Muscle of leg (tissue), 11 donors: Measurements from ENCODE around the gene EME2. TPM values are rescaled to one million over a fixed set of nuclear protein-coding genes. Genes with fewer than 3 reads are reported as not detected.

Source experiments
- DNase-seq: peaks from one replicate; pipeline ENCODE4 v3.0.0; 2013
- H3K27ac ChIP-seq: one replicate; pipeline ENCODE4 v1.5.1; 2013; ENCODE audit warnings: mild to moderate bottlenecking, low read length, control low read depth
- H3K27me3 ChIP-seq: one replicate; pipeline ENCODE4 v1.6.1; 2013; ENCODE audit warnings: low read length; ENCODE audit not compliant: control insufficient read depth, insufficient read depth
- H3K36me3 ChIP-seq: one replicate; pipeline ENCODE4 v1.6.1; 2013; ENCODE audit warnings: low read length; ENCODE audit not compliant: control insufficient read depth, insufficient read depth
- H3K4me1 ChIP-seq: one replicate; pipeline ENCODE4 v1.6.1; 2013; ENCODE audit warnings: low read length; ENCODE audit not compliant: control insufficient read depth, insufficient read depth
- H3K4me3 ChIP-seq: one replicate; pipeline ENCODE4 v1.5.1; 2013; ENCODE audit warnings: low read length, control low read depth
- H3K9me3 ChIP-seq: replicated peaks from 2 replicates; pipeline ENCODE4 v1.6.1; 2013; ENCODE audit warnings: low read depth, low read length; ENCODE audit not compliant: control insufficient read depth
- WGBS: methylation state at CpG from one replicate; pipeline ENCODE4 v1.1.5; 2013; ENCODE audit warnings: missing lambda C conversion rate; ENCODE audit not compliant: insufficient coverage; 5-methylcytosine and 5-hydroxymethylcytosine counted together
- polyA plus RNA-seq, 8 donors: library from polyadenylated mRNA; unstranded; fragments of 120-200 nt; gene quantifications; one replicate each; pipeline versions ENCODE4 v1.2.1 to v1.2.3, GENCODE V29; 2013; ENCODE audit warnings: inconsistent platforms in 1 of 8, low replicate concordance in 1 of 8; ENCODE audit not compliant: insufficient read length in 8 of 8, insufficient read depth in 1 of 8
- total RNA-seq: library from RNA; stranded (reverse); fragments of 120-200 nt; gene quantifications from one replicate; pipeline ENCODE4 v1.2.4, GENCODE V29; 2013

EME2 gene
- total and polyA plus RNA-seq, 9 donors, result 4.0 to 9.7 (median 6.9) TPM

DNA sequence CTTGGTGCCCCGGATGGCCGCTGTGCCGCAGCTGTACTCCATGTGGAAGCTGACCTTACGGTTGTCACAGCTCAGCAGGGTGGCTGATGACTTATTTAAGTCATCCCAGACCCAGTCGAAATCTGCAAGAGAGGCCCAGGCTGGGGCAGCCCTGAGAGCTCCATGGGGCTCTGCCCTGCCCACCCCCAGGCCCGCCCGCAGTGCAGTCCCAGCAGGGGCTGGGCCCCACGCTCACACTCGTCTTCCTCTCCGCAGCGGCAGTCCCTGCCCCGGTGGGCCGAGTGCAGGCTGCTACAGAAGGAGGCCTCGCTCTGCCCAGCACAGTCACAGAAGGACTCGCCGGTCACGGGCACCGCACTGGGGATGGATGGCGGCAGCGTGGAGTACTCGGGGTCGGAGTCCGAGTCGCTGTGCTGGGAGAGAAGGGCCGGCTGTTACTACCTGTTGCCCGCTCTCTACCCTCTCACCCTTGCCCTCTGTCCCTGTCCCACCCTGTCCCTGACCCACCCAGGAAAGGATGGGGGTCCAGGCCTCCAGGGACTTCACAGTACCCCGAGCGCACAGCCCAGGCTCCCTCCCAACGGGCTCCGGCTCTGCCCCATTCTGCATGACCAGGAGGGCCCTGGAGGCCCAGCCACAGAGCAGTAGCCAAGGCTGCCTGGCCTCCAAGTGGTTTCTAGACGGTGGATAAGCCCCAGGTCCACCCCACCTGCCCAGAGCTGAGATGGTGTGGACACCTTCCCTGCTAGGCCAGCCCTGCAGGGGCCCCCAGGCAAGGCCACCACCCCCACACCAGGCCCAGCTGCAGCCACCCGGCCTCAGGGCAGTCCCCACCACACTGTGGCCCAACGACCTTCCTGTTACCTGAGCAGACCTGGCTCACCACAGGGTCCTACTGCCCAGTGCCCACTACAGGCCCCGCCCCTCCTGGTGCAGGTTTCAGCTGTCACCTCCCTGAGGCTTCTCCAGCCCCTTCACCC, 5.9 kb downstream of the EME2 start:
- H3K36me3 ChIP-seq, result peaks cover 61% of the 10 kb centered on the region
- no peaks in the 10 kb centered on the region for H3K27me3 ChIP-seq
- no peak overlapping the region for H3K27ac ChIP-seq
- 76% methylated on average over 29 of the region's 34 CpGs for WGBS
- no peak overlapping the region for H3K4me3 ChIP-seq
- no peak for DNase-seq
- H3K4me1 ChIP-seq, result peaks cover 25% of the 10 kb centered on the region
- no peaks in the 10 kb centered on the region for H3K9me3 ChIP-seq

DNA sequence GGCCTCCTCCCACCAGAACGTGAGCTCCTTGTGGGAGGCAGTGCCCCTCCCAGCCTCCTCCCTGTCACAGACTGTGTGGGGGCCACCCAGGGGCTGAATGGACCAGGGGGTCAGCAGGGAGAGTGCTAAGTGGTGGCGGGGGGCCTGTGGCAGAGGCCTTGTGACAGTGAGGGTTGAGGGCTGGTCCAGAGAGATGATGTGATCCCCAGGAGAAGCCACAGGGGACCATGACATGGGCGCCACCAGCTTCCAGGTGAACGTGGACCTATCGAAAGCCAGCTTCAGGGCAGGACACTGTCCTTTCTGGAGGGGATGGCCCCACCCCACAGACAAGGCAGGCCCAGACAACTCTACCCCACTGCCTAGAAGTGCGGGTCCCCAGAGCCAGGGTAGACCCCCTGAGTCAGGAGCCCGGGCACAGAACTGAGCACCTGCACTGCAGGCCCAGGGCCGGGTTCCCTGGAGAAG, 6.7 kb downstream of the EME2 start:
- no peak for DNase-seq
- Histone ChIP-seq H3K27ac (no peak overlapping the region), H3K4me1 (peaks cover 24% of the 10 kb centered on the region), H3K27me3 (no peaks in the 10 kb centered on the region), H3K4me3 (no peak overlapping the region), H3K9me3 (no peaks in the 10 kb centered on the region), H3K36me3 (peaks cover 60% of the 10 kb centered on the region)
- WGBS, result 85% methylated on average over 7 of the region's 8 CpGs

DNA sequence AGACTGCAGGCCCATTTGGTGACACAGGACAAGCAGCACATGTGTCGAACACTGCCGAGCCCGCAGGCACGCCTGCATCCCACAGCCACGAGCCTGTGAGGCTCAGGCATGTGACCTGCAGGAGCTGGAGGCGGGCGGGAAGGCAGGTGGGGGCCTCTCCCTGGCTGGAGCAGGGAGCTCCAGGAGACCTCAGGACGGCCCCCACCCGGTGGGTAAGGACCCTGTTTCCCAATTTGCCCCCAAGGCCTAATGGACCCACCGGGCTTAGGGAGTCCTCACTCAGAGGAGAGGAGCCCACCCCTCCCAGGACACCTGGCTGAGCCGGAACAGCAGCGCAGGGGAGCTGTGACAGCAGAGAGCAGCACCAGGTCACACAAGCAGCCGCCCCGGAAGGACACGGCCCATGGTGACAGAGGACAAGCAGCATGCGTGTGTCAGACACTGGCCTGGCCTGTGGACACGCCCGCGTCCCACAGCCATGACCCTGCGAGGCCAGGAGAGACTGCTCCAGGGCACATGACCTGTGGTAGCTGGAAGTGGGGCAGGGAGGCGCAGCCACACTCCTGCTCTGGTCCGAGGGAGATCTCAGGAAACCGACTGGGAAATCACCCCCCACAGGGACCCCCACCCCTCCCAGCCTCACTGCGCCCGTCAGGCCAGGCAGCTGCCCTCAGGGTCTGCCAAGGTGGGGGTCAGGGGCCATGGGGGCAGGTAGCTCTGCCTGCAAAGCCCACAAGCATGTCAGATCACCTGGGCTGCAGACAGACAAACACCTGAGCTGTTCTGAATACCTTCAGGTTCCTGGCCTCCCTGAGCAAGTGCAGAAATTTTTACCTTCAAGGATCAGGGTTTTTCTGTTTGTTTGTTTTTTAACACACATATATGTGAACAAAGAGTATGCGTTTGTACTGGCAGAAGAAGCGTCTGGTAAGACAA, 7.4 kb downstream of the EME2 start:
- peaks cover 19% of the 10 kb centered on the region for H3K4me1 ChIP-seq
- no peak overlapping the region for H3K4me3 ChIP-seq
- no peaks in the 10 kb centered on the region for H3K9me3 ChIP-seq
- peaks cover 58% of the 10 kb centered on the region for H3K36me3 ChIP-seq
- 83% methylated on average over 17 of the region's 27 CpGs for WGBS
- DNase-seq, result no peak
- H3K27ac ChIP-seq, result no peak overlapping the region
- H3K27me3 ChIP-seq, result no peaks in the 10 kb centered on the region

DNA sequence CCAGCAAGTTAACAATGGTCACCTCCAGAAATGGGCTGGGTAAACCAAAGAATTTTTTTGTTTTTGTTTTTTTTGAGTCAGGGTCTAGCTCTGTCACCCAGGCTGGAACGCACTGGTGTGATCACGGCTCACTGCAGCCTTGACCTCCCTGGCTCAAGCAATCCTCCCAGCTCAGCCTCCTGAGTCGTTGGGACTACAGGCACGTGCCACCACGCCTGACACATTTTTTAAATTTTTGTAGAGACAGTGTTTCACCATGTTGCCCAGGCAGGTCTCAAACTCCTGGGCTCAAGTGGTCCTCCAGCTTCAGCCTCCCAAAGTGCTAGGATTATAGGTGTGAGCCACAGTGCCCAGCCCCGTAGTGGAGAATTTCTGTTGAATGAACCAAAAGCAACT, 8.1 kb downstream of the EME2 start:
- Histone ChIP-seq H3K27me3 (no peaks in the 10 kb centered on the region), H3K36me3 (peaks cover 58% of the 10 kb centered on the region), H3K9me3 (no peaks in the 10 kb centered on the region), H3K4me3 (no peak overlapping the region), H3K4me1 (peaks cover 19% of the 10 kb centered on the region), H3K27ac (no peak overlapping the region)
- WGBS, result 98% methylated on average over 4 of the region's 6 CpGs
- no peak for DNase-seq

DNA sequence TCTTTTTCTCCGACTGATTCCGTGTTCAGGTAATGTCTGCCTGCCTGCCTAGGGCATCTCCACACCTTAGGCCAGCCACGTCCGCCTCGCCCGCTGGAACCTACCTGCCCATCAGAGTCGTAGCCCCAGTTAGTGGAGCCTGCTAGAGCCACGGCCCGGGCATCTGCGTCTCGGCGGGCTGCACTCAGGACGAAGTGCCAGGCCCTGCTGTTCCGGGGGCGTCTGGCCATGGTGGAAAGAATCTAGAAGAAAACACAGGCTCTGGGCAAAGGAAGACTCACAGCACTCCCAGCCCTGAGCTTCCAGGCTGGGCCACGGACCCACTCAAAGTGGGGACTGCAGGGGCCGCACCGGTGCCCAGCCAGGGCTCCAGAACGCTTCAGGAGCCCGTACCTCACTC, 8.6 kb downstream of the EME2 start:
- Histone ChIP-seq H3K4me3 (peak overlapping the region; percentile 71), H3K4me1 (peaks cover 19% of the 10 kb centered on the region), H3K9me3 (no peaks in the 10 kb centered on the region), H3K27me3 (no peaks in the 10 kb centered on the region), H3K27ac (no peak overlapping the region), H3K36me3 (peaks cover 58% of the 10 kb centered on the region)
- no peak for DNase-seq
- 78% methylated on average over 20 of the region's 20 CpGs for WGBS

DNA sequence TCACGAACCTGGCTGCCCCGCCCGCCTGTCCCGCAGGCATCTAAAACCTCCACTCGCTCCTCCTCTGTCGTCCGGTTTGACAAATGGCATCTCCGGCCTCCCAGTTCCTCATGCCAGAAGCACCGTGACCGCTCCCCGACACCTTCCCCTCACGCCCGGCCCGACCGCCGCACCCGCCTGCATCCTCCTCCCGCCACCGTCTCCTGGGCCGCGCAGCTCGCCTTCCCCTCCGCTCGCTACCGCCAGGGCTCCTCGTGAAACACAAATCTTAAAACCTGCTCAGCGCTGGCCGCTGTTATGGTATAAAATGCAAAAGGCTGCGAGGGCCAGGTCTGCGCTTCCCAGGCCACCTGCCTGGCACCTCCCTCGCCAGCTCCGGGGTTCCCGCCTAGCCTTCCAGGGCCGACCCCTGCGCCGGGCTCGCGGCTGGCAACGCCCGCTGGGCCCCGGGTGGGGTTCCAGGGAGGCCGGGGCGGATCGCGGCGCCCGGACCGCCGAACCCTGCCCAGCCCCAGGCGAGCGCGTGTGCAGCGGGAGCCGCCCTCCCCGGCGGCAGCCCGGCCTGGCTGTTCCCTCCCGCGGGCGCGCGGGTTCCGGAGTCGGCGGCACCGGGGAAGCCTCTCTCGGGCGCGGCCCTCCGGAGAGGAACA, 9.3 kb downstream of the EME2 start:
- peaks cover 58% of the 10 kb centered on the region for H3K36me3 ChIP-seq
- peaks cover 19% of the 10 kb centered on the region for H3K4me1 ChIP-seq
- H3K27ac ChIP-seq, result peak overlapping the region; percentile 1
- peak; percentile 28 for DNase-seq
- under 1% methylated on average over 64 of the region's 70 CpGs for WGBS
- H3K9me3 ChIP-seq, result no peaks in the 10 kb centered on the region
- peak overlapping the region; percentile 71 for H3K4me3 ChIP-seq
- H3K27me3 ChIP-seq, result no peaks in the 10 kb centered on the region

DNA sequence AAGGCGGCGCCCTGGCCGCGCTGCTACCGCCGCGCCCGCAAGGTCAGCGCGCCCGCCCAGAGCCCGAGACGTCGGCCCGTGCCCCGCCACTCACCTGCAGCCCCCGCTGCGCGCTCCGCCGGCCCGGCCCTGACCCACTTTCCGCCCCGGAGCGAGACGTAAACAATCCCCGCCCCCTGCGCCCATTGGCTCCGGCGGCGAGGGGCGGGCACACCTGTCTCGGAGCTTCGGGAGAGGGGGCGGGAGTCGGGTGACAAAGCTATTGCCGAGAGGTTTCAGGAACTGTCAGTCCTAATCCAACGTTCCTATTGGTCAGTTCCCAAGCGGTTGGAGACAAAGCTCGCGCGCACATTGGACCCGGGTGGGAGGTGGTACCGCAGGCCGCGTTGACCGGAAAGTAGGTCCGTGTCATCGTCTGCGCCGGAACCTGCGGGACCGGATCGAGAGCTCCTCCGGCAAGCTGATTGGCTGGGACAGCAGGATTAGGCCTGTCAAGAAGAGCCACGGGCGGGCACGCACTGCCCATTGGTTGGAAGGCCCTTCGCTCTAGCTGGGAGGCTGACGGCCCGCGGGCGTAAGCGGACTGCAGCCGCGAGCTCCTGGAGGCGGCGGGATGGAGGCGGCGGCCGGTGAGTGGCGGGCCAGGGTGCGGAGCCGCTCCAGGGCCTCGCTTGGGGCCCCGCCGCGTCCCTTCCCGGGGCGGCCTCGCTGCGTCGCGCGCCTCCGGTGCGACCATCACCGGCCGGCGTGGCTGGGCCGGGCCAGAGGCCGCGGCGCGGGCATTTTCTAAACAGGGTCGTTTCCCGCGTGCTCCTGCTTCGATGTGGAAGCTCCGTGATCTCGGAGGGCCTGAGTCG, 10.0 kb downstream of the EME2 start, which contains the start of the genes NUBP2 and SPSB3:
Gene NUBP2 (plus strand): TSS at position 553 of the 857 bp plus-strand sequence. CDS start 61 bp downstream, at position 614.
Gene SPSB3 (minus strand): TSS at position 164 of the 857 bp plus-strand sequence. CDS start 1,088 bp downstream, outside the sequence.
- peak; percentile 100 for DNase-seq
- Histone ChIP-seq H3K27ac (peak within 1 kb of the TSS; percentile 62), H3K36me3 (peaks cover 59% of the 10 kb centered on the region), H3K4me1 (peaks cover 19% of the 10 kb centered on the region), H3K4me3 (peak within 1 kb of the TSS; percentile 77), H3K9me3 (no peaks in the 10 kb centered on the region), H3K27me3 (no peaks in the 10 kb centered on the region)
- under 1% methylated on average over 96 of the region's 102 CpGs for WGBS

DNA sequence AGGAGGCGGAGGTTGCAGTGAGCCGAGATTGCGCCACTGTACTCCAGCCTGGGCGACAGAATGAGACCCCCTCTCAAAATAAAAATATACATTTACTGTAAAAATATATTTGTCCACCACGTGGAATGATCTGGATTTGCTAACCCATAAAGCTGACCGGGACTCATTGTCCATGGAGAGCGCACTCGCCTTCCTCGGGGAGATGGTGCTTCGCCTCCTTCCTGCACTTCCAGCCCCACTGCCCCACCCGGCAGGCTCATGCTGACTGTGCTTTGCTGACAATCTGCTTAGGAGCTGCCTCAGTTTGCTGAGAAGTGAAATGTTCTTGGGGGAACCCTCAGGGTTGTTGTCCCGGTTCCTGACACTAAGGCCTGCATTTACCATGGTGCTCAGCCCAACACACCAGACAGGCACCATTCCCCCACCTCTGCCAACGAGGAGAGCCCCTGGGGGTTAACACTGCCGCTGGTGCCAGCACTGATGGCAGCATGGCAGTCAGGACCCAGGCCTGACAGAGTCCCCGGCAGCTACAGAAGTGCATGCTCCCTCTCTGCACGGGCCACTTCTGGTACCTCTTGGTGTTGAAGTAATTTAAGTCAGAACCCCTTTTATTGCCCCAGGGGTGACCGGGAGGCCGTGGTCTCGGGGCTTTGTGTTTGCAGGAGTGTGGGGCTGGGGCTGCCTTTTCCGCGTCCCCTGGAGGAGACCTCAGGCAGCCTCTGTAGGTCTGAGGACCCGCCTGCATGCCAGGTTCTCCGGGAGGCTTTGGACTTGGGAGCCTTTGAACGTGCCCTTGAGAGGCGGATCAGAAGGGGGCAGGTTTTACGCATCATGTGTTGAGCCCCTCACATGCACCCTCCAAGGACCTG, 12.6 kb downstream of the EME2 start:
- peaks cover 58% of the 10 kb centered on the region for H3K36me3 ChIP-seq
- H3K4me3 ChIP-seq, result no peak overlapping the region
- WGBS, result 86% methylated on average over 16 of the region's 26 CpGs
- H3K4me1 ChIP-seq, result peaks cover 17% of the 10 kb centered on the region
- no peaks in the 10 kb centered on the region for H3K27me3 ChIP-seq
- DNase-seq, result no peak
- H3K27ac ChIP-seq, result no peak overlapping the region
- H3K9me3 ChIP-seq, result no peaks in the 10 kb centered on the region
